AG08396 (cell line): Measurements from ENCODE around the gene NCCRP1.
"Not testable (repeated sequence)": the region's sequence is repeated elsewhere in the genome, so short reads cannot be mapped to it uniquely, and the experiment has no call there.

Experiments used
- DNase-seq: peaks from one replicate; pipeline ENCODE4 v3.0.0; 2012; ENCODE audit warnings: low spot score, mixed read lengths

Gene NCCRP1

GRCh38 chr19:39208175-39208795 is 11.5 kb downstream of the NCCRP1 start:
- DNase-seq = no peak

- no peak for DNase-seq
Observed at GRCh38 chr19:39209196-39209595, 12.4 kb downstream of the NCCRP1 start.

- no peak for DNase-seq
Observed at GRCh38 chr19:39211731-39212374, 15.1 kb downstream of the NCCRP1 start.

GRCh38 chr19:39212375-39212742 is 15.6 kb downstream of the NCCRP1 start:
- DNase-seq = no peak

GRCh38 chr19:39215323-39215722 is 18.6 kb downstream of the NCCRP1 start:
- DNase-seq = not testable (repeated sequence)

- no peak for DNase-seq
Observed at GRCh38 chr19:39217094-39217493, 20.3 kb downstream of the NCCRP1 start.

GRCh38 chr19:39218230-39219007 is 21.7 kb downstream of the NCCRP1 start:
- DNase-seq = no peak

GRCh38 chr19:39219108-39219507 is 22.3 kb downstream of the NCCRP1 start:
- DNase-seq = not testable (repeated sequence)

GRCh38 chr19:39223703-39224279 is 27.0 kb downstream of the NCCRP1 start:
- DNase-seq = peak; percentile 59

GRCh38 chr19:39224910-39225309 is 28.1 kb downstream of the NCCRP1 start:
- no peak for DNase-seq

GRCh38 chr19:39230096-39230764 is 33.5 kb downstream of the NCCRP1 start:
- DNase-seq = no peak

- DNase-seq = no peak
Observed at GRCh38 chr19:39232708-39233107, 35.9 kb downstream of the NCCRP1 start.

- no peak for DNase-seq
Observed at GRCh38 chr19:39236527-39236926, 39.8 kb downstream of the NCCRP1 start.

- no peak for DNase-seq
Observed at GRCh38 chr19:39237200-39238184, 40.7 kb downstream of the NCCRP1 start.

- DNase-seq = no peak
Observed at GRCh38 chr19:39238209-39238608, 41.4 kb downstream of the NCCRP1 start.

- no peak for DNase-seq
Observed at GRCh38 chr19:39238944-39239343, 42.2 kb downstream of the NCCRP1 start.

- no peak for DNase-seq
Observed at GRCh38 chr19:39240421-39240820, 43.7 kb downstream of the NCCRP1 start.

- not testable (repeated sequence) for DNase-seq
Observed at GRCh38 chr19:39243741-39244140, 47.0 kb downstream of the NCCRP1 start.

GRCh38 chr19:39244410-39245100 is 47.8 kb downstream of the NCCRP1 start, which contains the start of gene IFNL3:
Gene IFNL3, minus strand, starts transcription at chr19:39245006. Its CDS starts 39 bp downstream, at chr19:39244967.
- DNase-seq = not testable (repeated sequence)

- DNase-seq = not testable (repeated sequence)
Observed at GRCh38 chr19:39245166-39245565, 48.4 kb downstream of the NCCRP1 start.
